Brain microvascular endothelial cell (primary cell): Measurements from ENCODE around the gene AKR1C1.
"Not testable (repeated sequence)": the region's sequence is repeated elsewhere in the genome, so short reads cannot be mapped to it uniquely, and the experiment has no call there.

Experiments
- DNase-seq: peaks from one replicate; pipeline ENCODE4 v3.0.0-alpha.2; 2020
- H3K27ac ChIP-seq: fragments of 250-450 bp; sonication (Bioruptor Pico); 2 replicates; pipeline ENCODE4 v1.5.1; 2020; ENCODE audit warnings: mild to moderate bottlenecking, moderate library complexity
- H3K27me3 ChIP-seq: fragments of 250-450 bp; sonication (Bioruptor Pico); replicated peaks from 2 replicates; pipeline ENCODE4 v1.5.1; 2020; ENCODE audit warnings: mild to moderate bottlenecking
- H3K36me3 ChIP-seq: fragments of 250-450 bp; sonication (Bioruptor Pico); replicated peaks from 2 replicates; pipeline ENCODE4 v1.5.1; 2020; ENCODE audit warnings: mild to moderate bottlenecking
- H3K4me3 ChIP-seq: 2 replicates; pipeline ENCODE4 v1.5.1; 2011; ENCODE audit warnings: low read depth, mild to moderate bottlenecking, control low read depth, low read length, moderate library complexity
- CTCF ChIP-seq: IDR thresholded peaks from 2 replicates; pipeline ENCODE4 v1.5.1; 2011; ENCODE audit warnings: low read depth, mild to moderate bottlenecking, moderate library complexity, low read length, control low read depth, inconsistent platforms; ENCODE audit errors: missing control alignments
- in situ Hi-C: cut with HindIII; loops from 2 replicates; pipeline ENCODE4 v1.10.0; 2017; ENCODE audit warnings: low sequenced_read_pairs, low pct_ligation_motif_present

AKR1C1 gene

GRCh38 chr10:5023177-5023805 is 60.1 kb downstream of the AKR1C1 start:
- DNase-seq = no peak
- no peak overlapping the region for H3K4me3 ChIP-seq
- no peaks in the 10 kb centered on the region for H3K36me3 ChIP-seq
- TF ChIP-seq CTCF = no peak
- H3K27me3 ChIP-seq = no peaks in the 10 kb centered on the region
- no peak overlapping the region for H3K27ac ChIP-seq
- in situ Hi-C loops = no loop called here

GRCh38 chr10:5025461-5025881 is 62.3 kb downstream of the AKR1C1 start:
- DNase-seq, in situ Hi-C loops, H3K27me3 ChIP-seq, H3K36me3 ChIP-seq, H3K4me3 ChIP-seq, H3K27ac ChIP-seq: not testable (repeated sequence)

GRCh38 chr10:5030989-5031388 is 67.8 kb downstream of the AKR1C1 start:
- H3K27me3 ChIP-seq = no peaks in the 10 kb centered on the region
- no peak overlapping the region for H3K27ac ChIP-seq
- no peak overlapping the region for H3K4me3 ChIP-seq
- H3K36me3 ChIP-seq = no peaks in the 10 kb centered on the region
- in situ Hi-C loops = no loop called here
- no peak for DNase-seq
- no peak for TF ChIP-seq CTCF

GRCh38 chr10:5031588-5031987 is 68.4 kb downstream of the AKR1C1 start:
- in situ Hi-C loops, H3K4me3 ChIP-seq, H3K27me3 ChIP-seq, H3K36me3 ChIP-seq, DNase-seq, H3K27ac ChIP-seq: not testable (repeated sequence)

- H3K4me3 ChIP-seq, H3K27me3 ChIP-seq, DNase-seq, H3K36me3 ChIP-seq, in situ Hi-C loops, H3K27ac ChIP-seq: not testable (repeated sequence)
Measured at GRCh38 chr10:5032444-5032843, 69.2 kb downstream of the AKR1C1 start.
